ENCODE data around the gene SFR1.

DNA sequence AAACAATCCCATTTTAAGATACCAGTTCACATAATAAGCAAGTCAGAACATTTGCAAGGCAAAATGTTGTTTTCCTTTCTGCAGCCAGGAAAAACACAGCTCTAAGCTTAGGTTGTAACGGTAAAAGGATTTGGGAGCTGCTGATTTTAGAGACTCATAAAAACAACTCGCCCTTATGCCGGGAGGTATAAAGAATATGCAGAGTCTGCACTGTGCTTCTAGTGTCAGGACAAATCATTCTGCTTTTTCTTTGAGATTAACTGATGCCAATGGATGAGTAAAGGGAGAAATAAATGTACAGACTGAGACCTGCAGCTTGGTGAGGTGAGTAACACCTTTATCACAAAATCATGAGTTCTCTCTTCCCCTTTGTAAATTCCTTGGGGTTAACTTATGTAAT lies 2.0 kb upstream of the SFR1 start:
- TF ChIP-seq, protein P1, sequence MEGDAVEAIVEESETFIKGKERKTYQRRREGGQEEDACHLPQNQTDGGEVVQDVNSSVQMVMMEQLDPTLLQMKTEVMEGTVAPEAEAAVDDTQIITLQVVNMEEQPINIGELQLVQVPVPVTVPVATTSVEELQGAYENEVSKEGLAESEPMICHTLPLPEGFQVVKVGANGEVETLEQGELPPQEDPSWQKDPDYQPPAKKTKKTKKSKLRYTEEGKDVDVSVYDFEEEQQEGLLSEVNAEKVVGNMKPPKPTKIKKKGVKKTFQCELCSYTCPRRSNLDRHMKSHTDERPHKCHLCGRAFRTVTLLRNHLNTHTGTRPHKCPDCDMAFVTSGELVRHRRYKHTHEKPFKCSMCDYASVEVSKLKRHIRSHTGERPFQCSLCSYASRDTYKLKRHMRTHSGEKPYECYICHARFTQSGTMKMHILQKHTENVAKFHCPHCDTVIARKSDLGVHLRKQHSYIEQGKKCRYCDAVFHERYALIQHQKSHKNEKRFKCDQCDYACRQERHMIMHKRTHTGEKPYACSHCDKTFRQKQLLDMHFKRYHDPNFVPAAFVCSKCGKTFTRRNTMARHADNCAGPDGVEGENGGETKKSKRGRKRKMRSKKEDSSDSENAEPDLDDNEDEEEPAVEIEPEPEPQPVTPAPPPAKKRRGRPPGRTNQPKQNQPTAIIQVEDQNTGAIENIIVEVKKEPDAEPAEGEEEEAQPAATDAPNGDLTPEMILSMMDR (IDR thresholded peaks at IDR 0.05) = no peak
- TF ChIP-seq POLR2A (IDR thresholded peaks at IDR 0.05) = no peak
